ENCODE measurements around the gene DPP4.
"Not testable (repeated sequence)": the region's sequence is repeated elsewhere in the genome, so short reads cannot be mapped to it uniquely, and the experiment has no call there.

Gene DPP4

DNA sequence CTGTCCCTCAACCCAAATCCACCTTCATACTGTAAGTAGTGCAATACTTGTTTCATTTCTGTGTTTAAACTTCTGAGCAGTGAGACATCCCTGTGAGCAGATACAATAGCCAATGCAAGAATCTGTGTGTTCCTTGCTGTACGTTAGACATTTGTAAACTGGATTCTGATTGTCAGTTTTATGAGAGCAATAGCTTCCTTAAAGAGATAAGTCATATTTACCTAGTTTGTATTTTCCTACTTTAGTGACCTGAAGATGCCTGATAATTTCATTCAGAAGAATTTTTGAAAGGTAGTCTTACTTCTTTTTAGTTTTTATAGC lies 90.7 kb downstream of the DPP4 start:
- no peak for DNase-seq

DNA sequence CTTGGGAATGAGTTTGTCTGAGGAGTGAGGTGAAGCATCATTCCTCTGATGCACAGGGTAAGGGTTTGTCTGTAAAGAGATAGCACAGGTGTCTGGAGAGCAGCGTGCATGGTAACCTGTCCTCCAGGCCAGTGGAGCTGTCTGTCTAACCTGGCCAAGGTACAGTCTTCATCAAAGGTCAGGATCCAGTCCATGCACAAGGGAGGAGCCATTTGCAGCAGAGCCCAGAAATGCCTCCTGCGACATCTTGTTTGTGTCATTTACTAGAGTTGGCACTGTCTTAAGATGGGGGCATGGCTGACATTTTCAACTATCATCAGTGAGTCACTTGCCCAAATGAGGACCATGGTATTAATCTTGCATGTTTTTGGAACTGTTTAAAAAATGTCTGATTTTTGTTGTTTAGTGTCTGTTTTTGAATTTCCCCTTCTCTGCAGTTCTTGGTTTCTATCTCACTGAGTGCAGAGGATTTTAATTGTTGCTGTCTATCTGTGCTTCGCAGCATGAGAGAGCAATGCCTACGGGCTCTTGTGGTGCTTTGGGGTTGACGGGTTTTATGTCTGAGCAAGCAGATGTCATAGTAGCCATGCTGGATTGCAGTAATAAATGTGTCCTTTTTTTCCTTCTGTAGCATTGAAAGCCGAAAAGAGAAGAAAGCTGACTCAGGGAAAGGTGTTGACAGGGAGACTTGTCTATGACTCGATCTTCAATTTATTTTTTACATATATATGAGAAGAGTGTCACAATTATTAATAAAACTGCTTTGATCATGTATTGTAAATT lies 91.3 kb downstream of the DPP4 start:
- DNase-seq: no peak

DNA sequence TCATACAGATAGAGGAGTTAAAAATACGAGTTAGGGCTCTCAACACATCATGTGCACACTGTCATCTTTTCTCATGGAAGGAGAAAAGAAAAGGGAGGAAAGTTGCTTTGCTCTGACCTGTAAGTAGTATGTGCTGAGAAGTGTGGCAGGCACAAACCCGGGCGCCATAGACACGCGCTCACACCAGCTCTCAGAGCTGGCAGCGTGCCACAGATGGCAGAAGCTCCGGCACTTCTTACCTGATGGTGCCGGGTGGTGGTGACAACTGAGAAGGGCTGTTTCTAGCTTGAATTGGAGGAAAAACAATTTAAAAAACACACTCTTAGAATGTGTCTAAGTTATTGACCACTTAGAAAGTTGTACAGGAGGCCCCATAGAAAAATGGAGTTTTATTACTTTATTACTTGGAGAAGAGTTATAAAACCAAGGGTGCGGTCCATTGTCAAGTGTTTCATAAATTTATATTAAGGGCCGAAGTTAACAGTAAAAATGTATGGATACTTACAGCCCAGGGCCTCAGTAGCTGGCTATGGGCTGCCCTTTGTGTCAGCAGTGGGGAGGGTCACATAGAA lies 92.2 kb downstream of the DPP4 start:
- DNase-seq: no peak

DNA sequence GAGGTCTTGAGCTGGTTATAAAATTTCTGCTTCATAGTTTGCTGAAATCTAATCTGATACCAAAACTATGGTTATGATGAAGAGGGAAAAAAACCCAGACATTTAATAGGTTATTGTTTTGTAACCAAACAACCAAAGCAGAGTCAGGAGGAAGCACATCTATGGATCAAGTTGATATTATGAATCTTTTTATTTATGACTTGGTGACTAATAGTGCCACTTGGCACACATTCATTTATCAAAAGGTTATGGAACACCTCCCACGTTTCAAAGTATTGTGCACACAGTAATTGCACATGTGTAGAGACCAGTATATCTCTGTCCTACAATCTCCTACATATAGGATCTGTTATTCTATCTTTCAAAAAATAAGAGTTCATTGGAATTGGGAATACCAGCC lies 93.0 kb downstream of the DPP4 start:
- DNase-seq: no peak

DNA sequence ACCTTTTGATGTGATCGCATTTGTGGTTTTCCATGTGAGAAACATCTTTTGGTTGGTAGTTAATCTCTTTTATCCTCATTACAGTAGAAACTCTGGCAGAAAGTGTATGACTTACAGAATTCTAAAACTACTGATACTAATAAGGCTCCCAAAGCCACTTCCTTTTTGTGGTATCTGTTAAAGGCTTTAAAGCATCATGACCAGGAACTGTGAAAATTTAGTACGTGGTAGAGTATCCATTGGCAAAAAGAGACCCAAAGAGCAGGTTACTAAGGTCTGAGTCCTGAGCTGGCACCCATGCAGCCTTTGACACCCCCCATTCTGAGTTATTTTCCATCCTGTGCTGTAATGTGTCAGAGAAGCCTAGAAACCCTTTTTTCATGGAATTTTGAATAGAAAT lies 94.5 kb downstream of the DPP4 start:
- no peak for DNase-seq

DNA sequence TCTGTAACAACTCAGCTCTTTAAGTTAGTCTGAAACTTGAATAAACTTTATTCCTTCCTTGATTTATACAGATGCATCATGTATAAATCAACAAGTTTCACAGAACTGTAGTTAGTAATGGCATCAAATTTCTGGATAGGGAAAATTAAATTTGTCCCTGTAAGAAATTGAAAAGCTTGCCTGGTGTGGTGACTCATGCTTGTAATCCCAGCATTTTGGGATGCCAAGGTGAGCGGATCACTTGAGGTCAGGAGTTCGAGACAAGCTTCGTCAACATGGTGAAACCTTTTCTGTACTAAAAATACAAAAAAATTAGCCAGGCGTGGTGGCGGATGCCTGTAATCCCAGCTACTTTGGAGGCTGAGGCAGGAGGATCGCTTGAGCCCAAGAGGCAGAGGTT lies 96.1 kb downstream of the DPP4 start:
- not testable (repeated sequence) for DNase-seq

DNA sequence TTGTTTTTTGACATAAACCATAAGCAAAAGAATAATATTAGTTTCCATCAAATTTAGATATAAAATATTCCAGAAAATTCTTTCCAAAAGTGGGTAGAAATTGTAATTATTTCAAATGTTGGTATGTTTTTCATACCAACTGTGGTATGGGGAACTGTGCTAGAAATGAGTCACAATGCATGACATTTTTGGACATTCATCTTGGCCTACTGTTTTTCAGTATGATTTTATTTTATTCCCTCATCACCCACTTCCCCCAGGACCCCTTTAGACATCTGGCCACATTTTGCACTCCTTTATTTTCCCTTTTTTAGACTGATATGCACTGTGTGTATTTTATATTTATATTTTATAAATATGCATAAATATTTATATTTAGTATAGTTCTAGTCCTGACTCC lies 97.1 kb downstream of the DPP4 start:
- DNase-seq: no peak

DNA sequence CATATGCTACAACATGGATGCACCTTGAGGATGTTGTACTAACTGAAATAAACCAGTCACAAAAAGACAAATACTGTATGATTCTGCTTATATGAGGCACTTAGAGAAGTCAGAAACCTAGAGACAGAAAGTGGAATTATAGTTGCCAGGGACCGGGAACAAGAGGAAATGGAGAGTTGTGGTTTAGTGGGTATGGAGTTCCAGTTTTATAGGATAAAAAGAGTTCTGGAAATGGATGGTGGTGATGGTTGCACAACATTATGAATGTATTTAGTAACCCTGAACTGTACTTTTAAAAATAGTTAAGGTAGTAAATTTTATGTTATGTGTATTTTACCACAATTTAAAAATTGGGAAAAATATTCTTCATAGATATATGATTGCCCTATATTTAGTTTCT lies 97.7 kb downstream of the DPP4 start:
- no peak for DNase-seq

DNA sequence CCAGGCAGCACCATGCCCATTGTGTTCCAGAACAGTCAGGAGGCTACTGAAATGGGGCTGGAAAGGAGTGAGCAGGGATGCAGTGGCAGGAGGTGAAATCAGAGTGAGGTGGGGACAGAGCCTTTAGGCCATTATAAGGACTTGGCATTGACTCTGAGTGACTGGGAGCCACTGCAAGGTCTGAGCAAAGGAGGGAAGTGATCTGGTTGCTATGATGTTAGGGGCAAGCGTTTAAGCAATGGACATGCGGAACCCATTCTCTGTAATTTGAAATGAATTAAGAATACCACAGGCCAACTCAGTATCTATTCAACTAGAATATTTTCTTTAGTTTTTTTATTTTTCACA lies 98.2 kb downstream of the DPP4 start:
- DNase-seq: no peak

DNA sequence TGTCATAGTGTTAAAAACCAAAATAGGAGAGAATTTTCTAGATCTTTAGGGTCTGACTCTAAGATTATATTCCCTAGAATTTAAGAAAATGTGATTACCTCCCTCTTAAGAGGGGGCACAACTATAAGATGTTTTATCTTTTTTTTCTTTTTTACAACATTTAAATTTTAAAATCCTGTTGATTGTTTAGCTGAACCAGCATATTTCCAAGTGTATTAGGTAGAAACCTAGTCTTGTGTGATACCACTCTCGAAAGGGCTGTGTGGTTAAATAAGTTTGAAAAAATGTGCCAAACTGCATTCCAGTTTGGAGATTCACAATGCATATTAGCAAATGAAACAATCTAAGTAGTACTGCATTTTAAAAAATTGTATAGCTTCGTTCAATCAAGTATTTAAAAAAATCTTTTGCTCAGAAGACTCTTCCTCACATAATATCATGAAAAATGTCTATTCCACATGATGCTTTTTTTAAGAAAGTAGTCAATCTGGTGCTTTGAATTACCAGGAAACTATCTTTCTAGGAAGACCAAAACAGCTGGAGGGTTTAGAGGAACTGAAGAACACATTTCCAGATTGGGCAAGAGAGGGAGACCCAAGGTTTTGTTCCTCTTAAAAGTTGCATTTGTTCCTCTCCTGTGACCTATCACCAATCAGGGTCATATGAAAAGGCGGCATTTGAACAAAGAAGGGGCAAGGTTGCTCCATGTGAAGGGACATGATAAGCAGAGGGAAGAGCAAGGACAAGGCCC lies 98.8 kb downstream of the DPP4 start:
- DNase-seq: no peak

DNA sequence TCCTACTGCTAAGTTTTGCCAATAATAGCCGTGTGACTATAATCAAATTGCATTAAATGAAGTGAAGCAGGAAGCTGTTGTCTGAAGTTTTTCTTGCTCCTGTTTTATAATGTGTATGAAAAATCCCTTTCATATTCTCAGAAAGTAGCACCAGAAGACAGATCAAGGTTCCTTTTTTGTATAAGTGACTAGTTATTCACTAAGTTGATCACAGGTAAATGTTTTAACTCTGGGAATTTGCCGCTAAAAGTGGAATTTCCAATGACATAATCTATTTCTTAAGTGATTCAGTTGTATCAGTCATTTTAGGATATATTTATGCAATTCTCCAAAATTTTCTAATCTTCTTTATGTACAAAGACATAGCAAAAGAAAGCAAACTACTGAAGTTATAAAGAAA lies 99.6 kb downstream of the DPP4 start:
- DNase-seq: no peak

DNA sequence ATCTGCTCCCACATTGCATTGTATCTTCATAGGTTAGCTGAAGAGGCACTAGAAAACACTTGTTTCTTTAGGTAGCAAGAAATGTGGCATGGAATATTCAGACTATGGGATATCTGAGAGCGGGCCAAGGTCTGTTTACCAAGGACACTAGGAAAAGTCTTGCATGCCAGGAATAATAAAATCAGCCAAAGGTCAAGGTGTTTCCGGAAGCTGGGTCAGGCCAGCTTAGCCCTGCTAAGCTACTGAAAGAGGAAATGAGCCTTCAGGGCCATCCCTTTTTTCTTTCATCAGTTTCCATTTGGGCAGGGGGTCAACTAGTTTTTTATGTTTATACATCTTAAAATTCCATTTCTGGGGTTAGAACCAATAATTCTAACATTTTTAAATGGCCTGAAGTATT lies 101.1 kb downstream of the DPP4 start:
- DNase-seq: no peak

DNA sequence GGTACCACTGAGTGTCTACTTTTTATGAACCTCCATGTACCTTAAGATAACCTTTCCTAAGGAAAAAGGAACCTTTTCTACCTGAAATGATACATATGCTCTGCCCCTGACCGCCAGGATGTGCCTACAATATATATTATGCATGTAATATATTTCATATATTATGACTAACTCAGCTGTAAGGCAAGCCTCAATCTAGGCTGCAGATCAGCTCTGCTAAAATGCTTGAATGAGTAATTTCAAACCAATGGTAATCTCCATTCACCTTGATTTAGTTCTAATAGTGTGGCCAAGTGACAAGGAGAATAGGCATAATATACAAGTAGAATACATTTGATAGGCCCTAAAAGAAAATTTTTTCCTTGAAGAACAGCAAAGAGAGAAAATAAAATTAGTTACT lies 101.8 kb downstream of the DPP4 start:
- no peak for DNase-seq

DNA sequence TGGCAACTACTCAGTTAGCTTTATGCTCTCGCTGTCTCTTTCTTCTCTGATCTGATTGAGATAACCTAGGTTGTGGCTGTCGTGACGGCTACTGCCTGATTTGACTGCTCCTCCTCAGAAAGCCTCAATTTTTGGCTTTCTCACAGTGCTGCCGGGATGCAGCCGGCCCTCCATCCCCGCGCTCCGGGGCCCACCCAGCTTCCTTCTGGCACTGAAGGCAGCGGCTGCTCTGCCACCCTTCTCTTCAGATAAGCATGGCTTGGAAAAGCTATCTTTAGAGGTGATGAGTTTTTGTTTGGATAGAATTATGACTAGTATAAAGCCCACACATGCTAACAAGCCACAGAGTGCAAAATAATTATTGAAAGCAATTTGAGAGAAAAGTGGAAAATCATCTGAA lies 102.5 kb downstream of the DPP4 start:
- no peak for DNase-seq

DNA sequence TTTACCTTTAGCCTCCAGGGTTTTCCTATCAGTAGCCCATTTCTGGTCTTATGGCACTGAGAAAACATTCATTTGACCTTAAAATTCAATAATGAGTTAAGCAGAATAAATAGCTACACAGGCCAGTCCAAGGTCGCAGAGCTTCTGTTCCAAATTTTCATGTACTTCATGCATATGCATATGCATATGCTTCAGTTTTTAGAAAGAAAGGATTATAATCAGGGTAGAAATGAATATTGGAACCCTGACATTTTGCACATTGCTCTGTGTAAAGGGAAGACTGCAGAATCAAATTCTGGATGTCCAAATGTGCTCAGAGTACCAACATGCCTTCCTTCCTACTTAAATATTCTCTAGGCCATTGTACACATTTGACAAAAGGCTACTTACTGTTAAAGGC lies 104.9 kb downstream of the DPP4 start:
- no peak for DNase-seq

DNA sequence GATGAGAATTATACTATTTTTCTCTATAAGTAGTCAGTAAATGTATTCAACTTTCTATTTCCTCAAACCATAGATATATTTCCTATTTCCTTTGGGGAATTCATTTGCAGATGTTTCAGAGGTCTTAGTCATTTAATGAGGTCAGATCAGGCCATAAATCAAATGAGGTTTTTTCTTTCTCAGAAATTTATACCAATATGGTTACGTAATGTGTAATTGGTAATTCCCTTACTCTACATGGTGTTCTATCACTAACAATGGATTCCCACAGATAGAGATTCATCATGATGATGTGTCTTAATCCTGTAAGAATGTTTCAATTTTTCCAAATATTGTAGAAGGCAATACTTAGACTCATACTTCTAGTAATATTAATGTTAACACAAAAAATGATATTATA lies 108.0 kb downstream of the DPP4 start:
- no peak for DNase-seq

DNA sequence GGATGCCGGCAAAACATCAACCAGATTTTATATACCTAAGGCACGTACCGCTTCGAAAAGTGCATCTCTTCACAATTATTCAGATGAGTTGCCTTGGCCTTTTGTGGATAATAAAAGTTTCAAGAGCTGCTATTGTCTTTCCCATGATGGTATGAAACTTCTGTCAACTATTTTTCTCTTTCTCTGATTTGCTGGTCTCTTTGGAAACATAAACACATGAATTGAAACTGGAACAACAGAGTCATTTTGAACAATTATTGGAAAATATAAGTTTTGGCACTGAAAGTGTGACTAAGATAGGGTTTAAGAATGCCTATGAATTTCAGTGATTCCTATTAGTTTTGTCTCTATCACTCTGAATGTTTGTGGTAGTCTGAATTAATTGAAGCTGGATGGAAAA lies 109.9 kb downstream of the DPP4 start:
- no peak for DNase-seq

DNA sequence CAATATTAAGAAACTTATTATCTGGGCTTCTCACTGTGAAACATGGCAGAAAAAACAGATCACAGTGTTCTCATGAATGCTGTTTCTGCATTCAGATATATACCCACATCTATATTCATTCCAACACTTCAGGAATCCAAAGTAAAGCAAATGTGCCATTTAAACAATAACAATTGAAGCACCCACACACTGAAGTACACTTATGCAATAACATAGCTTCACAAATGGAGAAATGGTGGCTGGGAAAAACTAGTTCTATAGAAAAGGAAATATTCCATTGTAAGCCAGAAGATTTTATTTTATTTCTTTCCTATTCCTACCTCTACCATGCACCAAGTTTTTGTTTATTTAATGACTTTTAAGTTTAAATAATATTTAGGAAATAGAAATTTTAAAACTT lies 111.9 kb downstream of the DPP4 start:
- DNase-seq: no peak

DNA sequence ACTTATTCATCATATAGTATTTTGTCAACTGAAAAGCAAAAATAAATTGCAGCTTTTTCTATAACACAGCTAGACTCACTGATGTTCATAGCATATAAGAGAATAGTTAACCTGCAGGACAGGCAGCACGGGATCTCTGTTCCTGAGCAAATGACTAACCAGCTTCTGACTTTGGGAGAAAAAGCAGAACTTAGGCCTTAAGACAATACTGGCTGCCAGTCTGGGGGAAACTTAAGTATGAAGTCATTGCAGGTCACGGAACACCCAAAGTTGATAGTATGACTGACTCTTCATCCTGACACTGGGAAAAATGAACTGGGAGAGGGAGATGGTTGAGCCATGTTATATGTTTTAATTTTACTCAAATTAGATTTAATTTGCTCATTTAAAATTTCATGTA lies 113.0 kb downstream of the DPP4 start:
- no peak for DNase-seq

DNA sequence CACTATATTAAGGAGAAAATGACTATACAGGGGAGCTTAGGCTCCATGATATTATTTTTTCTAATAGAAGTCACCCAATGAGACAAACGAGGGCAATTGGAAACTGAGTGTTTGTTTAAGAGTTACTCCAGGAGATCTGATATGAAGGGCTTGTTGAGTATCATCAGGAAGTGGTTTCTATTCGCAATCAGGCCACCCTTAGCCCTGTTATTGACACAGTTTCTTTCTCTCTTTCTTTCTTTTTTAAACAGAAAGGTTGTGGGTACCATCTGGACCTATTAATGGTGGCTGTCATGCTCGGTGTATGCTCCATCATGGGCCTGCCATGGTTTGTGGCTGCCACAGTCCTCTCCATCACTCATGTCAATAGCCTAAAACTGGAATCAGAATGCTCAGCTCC lies 117.3 kb downstream of the DPP4 start:
- peak; percentile 40 for DNase-seq

DNA sequence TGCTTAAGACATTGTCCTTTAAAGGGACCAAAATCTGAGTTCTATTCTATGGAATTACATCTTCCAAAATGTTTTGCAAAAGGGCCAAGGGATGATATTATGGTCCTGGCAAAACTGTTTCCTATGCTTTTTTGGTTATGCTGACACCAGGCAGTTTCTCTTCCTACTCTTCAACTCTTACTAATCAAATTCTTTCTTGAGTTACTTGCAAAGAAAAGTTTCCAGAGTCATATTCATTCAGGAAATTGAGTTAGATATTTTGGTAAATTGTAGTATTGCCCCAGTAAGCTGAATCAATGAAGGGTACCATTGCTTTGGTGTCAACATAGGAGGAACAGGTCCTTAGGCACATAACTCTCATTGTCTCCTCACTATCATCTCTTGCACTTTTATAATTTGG lies 118.8 kb downstream of the DPP4 start:
- DNase-seq: no peak

DNA sequence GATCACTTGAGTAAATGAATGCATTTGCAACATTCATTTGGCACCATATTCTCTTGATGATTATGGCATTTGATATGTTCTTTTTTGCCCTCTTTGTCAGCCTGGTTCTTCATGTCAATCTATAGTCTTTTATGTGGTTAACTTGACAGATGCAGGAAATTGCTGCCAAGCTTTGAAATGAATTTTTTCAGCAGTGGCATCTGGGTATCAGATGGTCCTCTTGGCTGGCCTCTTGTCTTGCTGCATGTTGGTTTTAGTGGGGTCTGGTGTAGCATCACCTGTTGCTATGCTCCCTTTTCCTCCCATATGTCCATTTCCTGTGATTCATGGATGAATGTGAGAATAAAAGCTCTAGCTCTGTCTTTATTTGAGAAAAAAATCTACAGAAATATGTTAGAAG lies 119.9 kb downstream of the DPP4 start:
- peak; percentile 66 for DNase-seq

DNA sequence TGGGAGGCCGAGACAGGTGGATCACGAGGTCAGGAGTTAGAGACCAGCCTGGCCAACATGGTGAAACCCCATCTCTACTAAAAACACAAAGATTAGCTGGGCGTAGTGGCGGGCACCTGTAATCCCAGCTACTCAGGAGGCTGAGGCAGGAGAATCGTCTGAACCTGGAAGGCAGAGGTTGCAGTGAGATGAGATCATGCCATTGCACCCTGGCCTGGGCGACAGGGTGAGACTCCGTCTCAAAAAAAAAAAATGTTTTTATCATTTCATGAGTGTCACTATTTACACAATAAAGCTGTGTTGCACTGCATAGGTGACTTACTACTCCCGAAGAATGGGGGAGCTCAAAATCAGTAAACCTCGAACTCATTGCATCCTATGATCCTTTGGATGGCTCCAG lies 120.6 kb downstream of the DPP4 start:
- not testable (repeated sequence) for DNase-seq

DNA sequence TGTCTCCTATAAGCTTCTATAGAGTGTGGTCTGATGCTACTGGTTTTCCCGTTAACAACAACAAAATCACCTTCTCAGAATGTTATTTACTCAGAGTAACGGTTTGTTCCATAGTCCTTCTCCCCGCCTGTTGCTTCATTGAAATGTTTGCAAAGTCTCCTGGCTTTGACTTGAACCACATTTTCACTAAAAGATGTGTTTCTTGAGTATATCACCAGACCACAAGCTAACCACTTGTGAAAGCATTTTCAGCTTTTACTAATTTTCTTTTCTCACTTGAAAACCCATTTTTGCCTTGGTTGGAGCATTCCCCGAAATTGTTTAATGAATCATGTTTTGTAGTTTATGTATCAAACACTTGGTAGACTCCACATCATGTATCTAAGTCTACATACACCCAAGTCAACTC lies 121.2 kb downstream of the DPP4 start:
- peak; percentile 43 for DNase-seq

DNA sequence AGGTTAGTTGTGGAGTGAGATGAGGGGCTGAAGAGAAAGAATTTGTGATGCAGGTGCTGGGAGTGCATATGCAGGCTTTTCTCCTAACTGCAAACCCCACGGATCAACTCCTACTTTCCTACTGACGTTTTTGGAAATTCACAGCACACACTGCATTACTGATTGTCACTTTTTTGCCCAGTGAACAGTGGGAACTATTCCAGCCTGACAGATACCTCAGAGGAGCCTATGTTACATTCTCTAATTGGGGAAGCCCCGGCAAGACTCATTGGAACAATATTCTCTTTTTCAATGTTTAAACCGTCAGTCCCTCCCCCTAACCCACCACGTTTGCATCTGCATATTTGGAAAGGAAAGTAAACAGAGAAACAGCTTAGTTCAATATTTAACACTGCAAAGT lies 126.2 kb downstream of the DPP4 start:
- no peak for DNase-seq
